Ishikawa (cell line): ENCODE data around the gene MRPS34.

Source experiments
- CEBPB ChIP-seq: IDR thresholded peaks from 2 replicates; pipeline ENCODE4 v1.6.1; 2012
- CREB1 ChIP-seq: IDR thresholded peaks from 2 replicates; pipeline ENCODE4 v1.6.1; 2012; ENCODE audit warnings: low read depth
- EP300 ChIP-seq: IDR thresholded peaks from 2 replicates; pipeline ENCODE4 v1.6.1; 2012; ENCODE audit warnings: borderline replicate concordance
- RAD21 ChIP-seq: IDR thresholded peaks from 2 replicates; pipeline ENCODE4 v1.6.1; 2012; ENCODE audit warnings: low read depth
- TAF1 ChIP-seq: IDR thresholded peaks from 2 replicates; pipeline ENCODE4 v1.6.1; 2012; ENCODE audit warnings: low read depth, mild to moderate bottlenecking
- TCF12 ChIP-seq: IDR thresholded peaks from 2 replicates; pipeline ENCODE4 v1.6.1; 2012; ENCODE audit warnings: low read depth
- TEAD4 ChIP-seq: IDR thresholded peaks from 2 replicates; pipeline ENCODE4 v1.6.1; 2012
- YY1 ChIP-seq: IDR thresholded peaks from 2 replicates; pipeline ENCODE4 v1.6.1; 2012; ENCODE audit warnings: low read depth
- TF ChIP-seq, protein P1 (sequence below): IDR thresholded peaks from 2 replicates; pipeline ENCODE4 v1.6.1; 2012; ENCODE audit warnings: low read depth, mild to moderate bottlenecking
- TF ChIP-seq, protein P2 (sequence below): IDR thresholded peaks from 2 replicates; pipeline ENCODE4 v1.6.1; 2012
- TF ChIP-seq, protein P3 (sequence below): IDR thresholded peaks from 2 replicates; pipeline ENCODE4 v1.6.1; 2012

DNA sequence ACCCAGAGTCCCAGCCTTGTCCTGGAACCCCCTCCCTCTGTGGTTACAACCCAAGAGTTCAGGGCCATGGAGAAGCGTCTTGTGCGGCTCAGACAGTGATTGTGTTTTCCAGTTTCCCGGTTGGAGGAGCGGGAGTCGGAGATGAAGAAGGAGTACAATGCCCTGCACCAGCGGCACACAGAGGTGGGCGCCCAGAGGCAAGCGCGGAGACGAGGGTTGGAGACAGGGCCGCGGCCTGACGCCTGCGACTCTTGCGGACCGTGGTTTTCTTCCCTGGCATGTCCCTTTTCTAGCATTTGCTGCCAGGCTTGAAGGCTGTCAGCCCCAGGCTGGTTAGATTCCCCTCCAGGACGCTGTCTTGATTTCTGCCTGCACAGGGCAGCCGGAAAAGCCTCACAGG is 43.9 kb downstream of the MRPS34 start:
- TF ChIP-seq CEBPB (no peak), TAF1 (no peak), TEAD4 (no peak), EP300 (no peak), RAD21 (no peak), CREB1 (no peak), YY1 (no peak), TCF12 (no peak)
- TF ChIP-seq, protein P1, sequence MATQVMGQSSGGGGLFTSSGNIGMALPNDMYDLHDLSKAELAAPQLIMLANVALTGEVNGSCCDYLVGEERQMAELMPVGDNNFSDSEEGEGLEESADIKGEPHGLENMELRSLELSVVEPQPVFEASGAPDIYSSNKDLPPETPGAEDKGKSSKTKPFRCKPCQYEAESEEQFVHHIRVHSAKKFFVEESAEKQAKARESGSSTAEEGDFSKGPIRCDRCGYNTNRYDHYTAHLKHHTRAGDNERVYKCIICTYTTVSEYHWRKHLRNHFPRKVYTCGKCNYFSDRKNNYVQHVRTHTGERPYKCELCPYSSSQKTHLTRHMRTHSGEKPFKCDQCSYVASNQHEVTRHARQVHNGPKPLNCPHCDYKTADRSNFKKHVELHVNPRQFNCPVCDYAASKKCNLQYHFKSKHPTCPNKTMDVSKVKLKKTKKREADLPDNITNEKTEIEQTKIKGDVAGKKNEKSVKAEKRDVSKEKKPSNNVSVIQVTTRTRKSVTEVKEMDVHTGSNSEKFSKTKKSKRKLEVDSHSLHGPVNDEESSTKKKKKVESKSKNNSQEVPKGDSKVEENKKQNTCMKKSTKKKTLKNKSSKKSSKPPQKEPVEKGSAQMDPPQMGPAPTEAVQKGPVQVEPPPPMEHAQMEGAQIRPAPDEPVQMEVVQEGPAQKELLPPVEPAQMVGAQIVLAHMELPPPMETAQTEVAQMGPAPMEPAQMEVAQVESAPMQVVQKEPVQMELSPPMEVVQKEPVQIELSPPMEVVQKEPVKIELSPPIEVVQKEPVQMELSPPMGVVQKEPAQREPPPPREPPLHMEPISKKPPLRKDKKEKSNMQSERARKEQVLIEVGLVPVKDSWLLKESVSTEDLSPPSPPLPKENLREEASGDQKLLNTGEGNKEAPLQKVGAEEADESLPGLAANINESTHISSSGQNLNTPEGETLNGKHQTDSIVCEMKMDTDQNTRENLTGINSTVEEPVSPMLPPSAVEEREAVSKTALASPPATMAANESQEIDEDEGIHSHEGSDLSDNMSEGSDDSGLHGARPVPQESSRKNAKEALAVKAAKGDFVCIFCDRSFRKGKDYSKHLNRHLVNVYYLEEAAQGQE: no peak
- TF ChIP-seq, protein P2, sequence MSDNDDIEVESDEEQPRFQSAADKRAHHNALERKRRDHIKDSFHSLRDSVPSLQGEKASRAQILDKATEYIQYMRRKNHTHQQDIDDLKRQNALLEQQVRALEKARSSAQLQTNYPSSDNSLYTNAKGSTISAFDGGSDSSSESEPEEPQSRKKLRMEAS: no peak
- TF ChIP-seq, protein P3, sequence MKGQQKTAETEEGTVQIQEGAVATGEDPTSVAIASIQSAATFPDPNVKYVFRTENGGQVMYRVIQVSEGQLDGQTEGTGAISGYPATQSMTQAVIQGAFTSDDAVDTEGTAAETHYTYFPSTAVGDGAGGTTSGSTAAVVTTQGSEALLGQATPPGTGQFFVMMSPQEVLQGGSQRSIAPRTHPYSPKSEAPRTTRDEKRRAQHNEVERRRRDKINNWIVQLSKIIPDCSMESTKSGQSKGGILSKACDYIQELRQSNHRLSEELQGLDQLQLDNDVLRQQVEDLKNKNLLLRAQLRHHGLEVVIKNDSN: no peak
